ENCODE results near the gene ADGRF3.
"Not testable (repeated sequence)": the region's sequence is repeated elsewhere in the genome, so short reads cannot be mapped to it uniquely, and the experiment has no call there.

ADGRF3 gene

GRCh38 chr2:26351375-26352090, 4.9 kb upstream of the ADGRF3 start:
- DNase-seq = no peak

GRCh38 chr2:26349690-26350089, 3.1 kb upstream of the ADGRF3 start:
- DNase-seq = no peak

GRCh38 chr2:26347286-26347865, 787 bp upstream of the ADGRF3 start:
- DNase-seq = no peak

GRCh38 chr2:26345545-26346453, 790 bp downstream of the ADGRF3 start, which contains the start of gene SELENOI:
TSS of gene SELENOI (plus strand) at chr2:26346143. CDS start at chr2:26346233, 90 bp downstream.
- DNase-seq = peak; percentile 98

GRCh38 chr2:26345283-26345544, 1.4 kb downstream of the ADGRF3 start:
- DNase-seq = no peak

- no peak for DNase-seq
These were observed 1.9 kb downstream of the ADGRF3 start for GRCh38 chr2:26344581-26345282.

- DNase-seq = no peak
These were observed 5.8 kb downstream of the ADGRF3 start for GRCh38 chr2:26340831-26341230.

- no peak for DNase-seq
These were observed 9.3 kb downstream of the ADGRF3 start for GRCh38 chr2:26337298-26337697.

GRCh38 chr2:26336719-26337118, 9.9 kb downstream of the ADGRF3 start:
- no peak for DNase-seq

- DNase-seq = no peak
These were observed 11.4 kb downstream of the ADGRF3 start for GRCh38 chr2:26335231-26335630.

GRCh38 chr2:26333293-26333692, 13.3 kb downstream of the ADGRF3 start:
- no peak for DNase-seq

GRCh38 chr2:26331321-26331720, 15.3 kb downstream of the ADGRF3 start:
- not testable (repeated sequence) for DNase-seq

GRCh38 chr2:26330604-26331003, 16.0 kb downstream of the ADGRF3 start:
- no peak for DNase-seq

GRCh38 chr2:26330114-26330549, 16.5 kb downstream of the ADGRF3 start:
- peak; percentile 66 to 71 for DNase-seq

GRCh38 chr2:26329083-26329482, 17.5 kb downstream of the ADGRF3 start:
- DNase-seq = not testable (repeated sequence)

- no peak for DNase-seq
These were observed 19.0 kb downstream of the ADGRF3 start for GRCh38 chr2:26327291-26328272.

- no peak for DNase-seq
These were observed 20.1 kb downstream of the ADGRF3 start for GRCh38 chr2:26326514-26326913.

GRCh38 chr2:26325851-26326250, 20.7 kb downstream of the ADGRF3 start:
- DNase-seq = no peak

- no peak for DNase-seq
These were observed 21.7 kb downstream of the ADGRF3 start for GRCh38 chr2:26324903-26325302.

GRCh38 chr2:26324479-26324878, 22.1 kb downstream of the ADGRF3 start:
- DNase-seq = not testable (repeated sequence)

- DNase-seq = no peak
These were observed 27.6 kb downstream of the ADGRF3 start for GRCh38 chr2:26318950-26319349.
